Common myeloid progenitor, CD34-positive (primary cell): ENCODE data around the gene BIRC5.

Experiments
- CTCF ChIA-PET: fragments of 350-600 bp; sonication (Branson Sonifier 250); formaldehyde crosslinking; loops from one replicate; lab custom pipeline; 2021; ENCODE audit warnings: antibody characterized with exemption; lab: Charles Lee
- POLR2A ChIA-PET: fragments of 350-600 bp; sonication (Branson Sonifier 250); formaldehyde crosslinking; loops from one replicate; lab custom pipeline; 2021; ENCODE audit warnings: antibody characterized with exemption; lab: Charles Lee
- DNase-seq, 3 donors: peaks; one replicate each; pipeline versions ENCODE4 v3.0.0 to v3.0.0-alpha.2; 2013
- H3K27ac ChIP-seq, 2 experiments: 1 replicate in 1 of 2; 2 replicates in 1 of 2; pipeline ENCODE4 v1.7.0; 2013; ENCODE audit warnings: inconsistent platforms in 2 of 2, low read length in 2 of 2, mild to moderate bottlenecking in 2 of 2, low read depth in 1 of 2, moderate library complexity in 1 of 2; ENCODE audit not compliant: severe bottlenecking in 2 of 2, insufficient read depth in 1 of 2, poor library complexity in 1 of 2
- H3K27me3 ChIP-seq, 5 experiments: replicated peaks in 2 of 5; 1 replicate in 3 of 5; 2 replicates in 2 of 5; pipeline versions ENCODE4 v1.6.1 to v1.7.0; 2013; ENCODE audit warnings: low read length in 4 of 5, mild to moderate bottlenecking in 2 of 5, moderate library complexity in 2 of 5, inconsistent platforms in 1 of 5; ENCODE audit not compliant: insufficient read depth in 5 of 5, control insufficient read depth in 4 of 5
- H3K36me3 ChIP-seq, 4 experiments: 1 replicate in 2 of 4; 2 replicates in 2 of 4; pipeline versions ENCODE4 v1.6.1 to v1.7.0; 2013; ENCODE audit warnings: low read length in 3 of 4, control low read depth in 1 of 4, mild to moderate bottlenecking in 1 of 4; ENCODE audit not compliant: control insufficient read depth in 4 of 4, insufficient read depth in 4 of 4
- H3K4me1 ChIP-seq, 4 experiments: 1 replicate in 3 of 4; 2 replicates in 1 of 4; pipeline versions ENCODE4 v1.6.1 to v1.7.1; 2013; ENCODE audit warnings: low read length in 3 of 4, mild to moderate bottlenecking in 3 of 4, control low read depth in 1 of 4, inconsistent platforms in 1 of 4, moderate library complexity in 1 of 4; ENCODE audit not compliant: control insufficient read depth in 4 of 4, insufficient read depth in 4 of 4; ENCODE audit errors: control extremely low read depth in 1 of 4
- H3K4me3 ChIP-seq, 7 experiments: 1 replicate in 4 of 7; 2 replicates in 3 of 7; pipeline versions ENCODE4 v1.5.1 to v1.7.0; 2013; ENCODE audit warnings: mild to moderate bottlenecking in 7 of 7, low read length in 6 of 7, moderate library complexity in 6 of 7, inconsistent platforms in 2 of 7, low read depth in 2 of 7, control low read depth in 1 of 7; ENCODE audit not compliant: insufficient read depth in 4 of 7, control insufficient read depth in 1 of 7; ENCODE audit errors: extremely low read depth in 1 of 7
- H3K9me3 ChIP-seq, 5 experiments: 1 replicate in 4 of 5; 2 replicates in 1 of 5; pipeline versions ENCODE4 v1.6.1 to v1.7.1; 2013; ENCODE audit warnings: low read length in 4 of 5, mild to moderate bottlenecking in 2 of 5, inconsistent platforms in 1 of 5, low read depth in 1 of 5, moderate library complexity in 1 of 5; ENCODE audit not compliant: control insufficient read depth in 4 of 5, insufficient read depth in 2 of 5; ENCODE audit errors: control extremely low read depth in 1 of 5
- WGBS: methylation state at CpG from one replicate; pipeline ENCODE4 v1.1.5; 2013; ENCODE audit not compliant: insufficient coverage; 5-methylcytosine and 5-hydroxymethylcytosine counted together

Gene BIRC5

GRCh38 chr17:78182504-78182903, 31.5 kb upstream of the BIRC5 start:
- H3K36me3 ChIP-seq = peaks cover 0 to 65% (median 8%) of the 10 kb centered on the region in 4 experiments
- no peak for DNase-seq
- ChIA-PET CTCF (interaction anchor here (1.0 to 1.9 kb wide), 3 partner anchors 8 to 70 kb away, joined by 4 to 9 read pairs (median 7); no protein-coding TSS in a partner anchor), POLR2A (interaction anchor here (0.6 kb wide), 1 partner anchor 44 kb away, joined by 6 read pairs; no protein-coding TSS in a partner anchor)
- WGBS = 97% methylated on average over 12 of the region's 13 CpGs
- no peak overlapping the region for H3K4me3 ChIP-seq
- peaks cover 0 to 24% (median 11%) of the 10 kb centered on the region in 4 experiments for H3K4me1 ChIP-seq
- H3K9me3 ChIP-seq = no peaks in the 10 kb centered on the region
- no peaks in the 10 kb centered on the region for H3K27me3 ChIP-seq
- no peak overlapping the region for H3K27ac ChIP-seq

- peaks cover 0 to 35% (median 24%) of the 10 kb centered on the region in 4 experiments for H3K4me1 ChIP-seq
- POLR2A ChIA-PET = interaction anchor here (0.5 kb wide), 1 partner anchor 45 kb away, joined by 3 read pairs; no protein-coding TSS in a partner anchor
- CTCF ChIA-PET = interaction anchor here (1.3 to 1.8 kb wide), 5 partner anchors 11 to 72 kb away, joined by 4 to 7 read pairs (median 6); no protein-coding TSS in a partner anchor
- H3K4me3 ChIP-seq = no peak overlapping the region
- H3K9me3 ChIP-seq = no peaks in the 10 kb centered on the region
- no peak for DNase-seq
- 97% methylated on average over 10 of the region's 12 CpGs for WGBS
- H3K36me3 ChIP-seq = peaks cover 0 to 57% (median 5%) of the 10 kb centered on the region in 4 experiments
- H3K27ac ChIP-seq = no peak overlapping the region
- H3K27me3 ChIP-seq = no peaks in the 10 kb centered on the region
Measured at GRCh38 chr17:78183916-78184315, 30.1 kb upstream of the BIRC5 start.

GRCh38 chr17:78184351-78184750, 29.7 kb upstream of the BIRC5 start:
- no peak for DNase-seq
- ChIA-PET CTCF (interaction anchor here (1.3 to 1.8 kb wide), 4 partner anchors 11 to 72 kb away, joined by 4 to 7 read pairs (median 5); no protein-coding TSS in a partner anchor), POLR2A (no interaction called here)

GRCh38 chr17:78184868-78185267, 29.2 kb upstream of the BIRC5 start:
- 98% methylated on average over 6 of the region's 9 CpGs for WGBS
- H3K36me3 ChIP-seq = peaks cover 0 to 49% (median 5%) of the 10 kb centered on the region in 4 experiments
- no peaks in the 10 kb centered on the region for H3K9me3 ChIP-seq
- H3K4me3 ChIP-seq = no peak overlapping the region
- no peak overlapping the region for H3K27ac ChIP-seq
- DNase-seq = no peak
- CTCF ChIA-PET = interaction anchor here (0.7 to 1.7 kb wide), 5 partner anchors 13 to 240 kb away, joined by 3 to 5 read pairs (median 4); no protein-coding TSS in a partner anchor
- H3K4me1 ChIP-seq = peaks cover 0 to 36% (median 24%) of the 10 kb centered on the region in 4 experiments
- POLR2A ChIA-PET = no interaction called here
- no peaks in the 10 kb centered on the region for H3K27me3 ChIP-seq

More at GRCh38 chr17:78184351-78184750, 29.7 kb upstream of the BIRC5 start:
- Histone ChIP-seq H3K27ac (no peak overlapping the region), H3K4me3 (no peak overlapping the region), H3K27me3 (no peaks in the 10 kb centered on the region), H3K36me3 (peaks cover 0 to 53% (median 5%) of the 10 kb centered on the region in 4 experiments), H3K9me3 (no peaks in the 10 kb centered on the region), H3K4me1 (peaks cover 0 to 36% (median 24%) of the 10 kb centered on the region in 4 experiments)
- WGBS = 100% methylated on average over 8 of the region's 10 CpGs

GRCh38 chr17:78185981-78186691, 27.9 kb upstream of the BIRC5 start:
- ChIA-PET CTCF (interaction anchor here (0.8 to 2.2 kb wide), 8 partner anchors 10 to 73 kb away, joined by 3 to 13 read pairs (median 3); no protein-coding TSS in a partner anchor), POLR2A (no interaction called here)
- WGBS = 84% methylated on average over 5 of the region's 10 CpGs
- H3K4me3 ChIP-seq = peak overlapping the region in 5 of 7 experiments; percentile 31 to 93 (median 80)
- H3K36me3 ChIP-seq = peaks cover 2 to 46% (median 11%) of the 10 kb centered on the region in 4 experiments
- H3K27me3 ChIP-seq = no peaks in the 10 kb centered on the region
- DNase-seq = peak in 2 of 3 donors; percentile 61 to 65
- H3K4me1 ChIP-seq = peaks cover 0 to 36% (median 20%) of the 10 kb centered on the region in 4 experiments
- no peaks in the 10 kb centered on the region for H3K9me3 ChIP-seq
- H3K27ac ChIP-seq = no peak overlapping the region

- POLR2A ChIA-PET = no interaction called here
- H3K27ac ChIP-seq = peak within 1 kb of the TSS in 1 of 2 experiments; percentile 47
Measured at GRCh38 chr17:78186692-78187595, 27.1 kb upstream of the BIRC5 start, which contains the start of the genes AFMID and TK1. Gene AFMID, plus strand, starts transcription at chr17:78187362. Its CDS starts 9 bp downstream, at chr17:78187371. Gene TK1, minus strand, starts transcription at chr17:78187052. Its CDS starts 58 bp downstream, at chr17:78186994.

More at GRCh38 chr17:78186692-78187595, 27.1 kb upstream of the BIRC5 start, which contains the start of the genes AFMID and TK1:
- H3K4me1 ChIP-seq = peaks cover 0 to 36% (median 20%) of the 10 kb centered on the region in 4 experiments
- H3K27me3 ChIP-seq = no peaks in the 10 kb centered on the region
- peak within 1 kb of the TSS; percentile 62 to 94 (median 84) for H3K4me3 ChIP-seq
- CTCF ChIA-PET = interaction anchor here (0.8 to 2.2 kb wide), 7 partner anchors 10 to 68 kb away, joined by 3 to 13 read pairs (median 4); no protein-coding TSS in a partner anchor
- WGBS = 6% methylated on average over 46 of the region's 57 CpGs
- H3K36me3 ChIP-seq = peaks cover 3 to 42% (median 16%) of the 10 kb centered on the region in 4 experiments
- peak; percentile 94 to 96 (median 96) for DNase-seq
- H3K9me3 ChIP-seq = no peaks in the 10 kb centered on the region
